Raji (cell line): ENCODE data around the gene KIF18B.

Source experiments
- POLR2A ChIP-seq: IDR thresholded peaks from 2 replicates; pipeline ENCODE4 v1.6.1; 2011; ENCODE audit warnings: low read depth, low read length, control low read depth; ENCODE audit not compliant: insufficient read depth

Gene KIF18B

DNA sequence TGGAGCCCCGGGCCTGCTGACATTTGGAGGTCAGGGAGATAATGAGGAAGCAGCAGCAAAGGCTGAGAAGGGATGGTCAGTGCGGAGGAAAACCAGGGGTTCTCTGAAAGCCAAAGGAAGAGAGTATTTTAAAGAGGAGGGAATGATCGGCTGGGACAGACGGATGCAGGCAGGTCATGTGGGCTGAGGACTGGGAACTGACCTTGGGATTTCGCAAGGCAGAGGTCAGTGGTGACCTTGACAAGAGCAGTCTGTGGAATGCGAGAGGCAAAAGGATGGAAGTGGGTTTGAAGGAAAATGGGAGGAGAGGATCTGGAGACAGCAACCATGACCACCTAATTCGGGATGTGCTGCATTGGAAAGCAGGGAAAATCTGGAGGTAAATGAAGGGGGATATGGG is 58.6 kb downstream of the KIF18B start:
- no peak for TF ChIP-seq POLR2A

DNA sequence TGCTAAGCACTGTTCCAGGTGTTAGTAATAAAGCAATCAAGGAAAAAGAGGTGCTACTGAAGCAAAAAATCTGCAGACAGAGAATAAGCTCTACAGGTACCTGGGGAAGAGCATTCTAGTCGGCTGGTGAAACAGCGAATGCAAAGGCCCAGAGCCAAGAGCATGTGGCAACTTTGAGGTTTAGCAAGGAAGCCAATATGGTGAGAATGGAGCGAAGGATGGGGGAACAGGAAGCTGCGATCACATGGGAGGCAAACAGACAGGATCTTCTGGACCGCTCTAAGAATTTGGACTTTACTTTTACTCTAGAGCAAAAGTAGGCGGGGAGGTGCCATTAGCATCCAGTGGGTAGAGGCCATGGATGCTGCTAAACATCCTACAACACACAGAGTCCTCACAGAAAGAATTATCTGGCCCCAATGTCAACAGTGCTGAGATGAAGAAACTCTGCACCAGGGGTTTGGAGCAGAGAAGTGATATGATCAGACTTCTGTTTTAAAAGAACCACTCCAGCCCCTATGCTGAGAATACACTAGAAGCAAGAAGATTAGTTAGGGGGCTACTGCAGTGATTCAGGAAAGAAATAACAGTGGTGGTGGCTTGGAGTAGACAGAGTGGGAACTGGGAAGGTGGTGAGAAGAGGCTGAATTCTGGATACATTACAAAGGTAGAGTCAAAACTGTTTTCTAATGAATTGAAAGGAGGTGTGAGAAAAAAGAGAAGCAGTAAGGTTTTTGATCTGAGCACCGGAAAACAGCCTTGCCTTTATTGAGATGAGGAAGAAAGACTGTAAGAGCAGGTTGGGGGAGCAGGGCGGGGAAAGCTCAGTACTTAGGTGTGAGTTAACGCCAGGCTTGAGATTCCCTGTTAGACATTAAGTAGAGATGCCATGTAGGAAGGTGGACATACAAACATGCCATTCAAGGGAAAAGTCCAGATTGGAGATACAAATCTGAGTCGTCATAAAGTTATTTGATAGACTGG is 59.3 kb downstream of the KIF18B start:
- TF ChIP-seq POLR2A = no peak

DNA sequence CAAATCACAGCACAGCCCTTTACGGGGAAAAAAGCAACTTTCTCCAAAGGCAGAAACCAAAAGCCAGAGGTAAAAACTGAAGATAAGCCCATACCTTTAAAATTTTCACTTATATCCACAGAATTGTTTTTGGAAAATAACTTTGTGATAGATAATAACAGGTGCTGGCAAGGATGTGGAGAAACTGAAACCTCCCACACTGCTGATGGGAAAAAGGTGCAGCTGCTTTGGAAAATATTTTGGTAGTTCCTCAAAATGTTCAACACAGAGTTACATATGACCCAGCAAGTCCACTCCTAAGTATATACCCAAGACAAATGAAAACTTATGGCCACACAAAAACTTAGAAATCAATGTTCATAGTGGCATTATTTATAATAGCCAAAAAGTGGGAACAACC is 60.6 kb downstream of the KIF18B start:
- TF ChIP-seq POLR2A = no peak

DNA sequence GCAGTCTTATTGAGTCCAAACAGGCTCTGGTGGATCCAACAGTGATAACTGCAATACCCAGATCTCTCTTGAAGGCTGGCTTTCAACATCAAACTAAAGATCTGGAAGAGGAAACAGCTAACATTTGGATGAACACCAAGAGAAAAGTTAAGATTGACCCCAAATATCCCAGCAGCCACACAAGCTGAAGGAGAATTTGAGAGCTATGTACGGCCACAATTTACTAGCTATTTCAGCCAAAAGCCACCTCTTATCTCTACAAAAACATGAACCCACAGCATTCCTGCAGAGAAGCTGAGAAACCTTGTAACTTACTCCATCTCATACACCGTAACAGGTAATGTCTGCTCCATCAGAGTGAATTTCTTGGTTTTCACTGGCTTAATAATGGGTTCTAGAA is 62.6 kb downstream of the KIF18B start:
- TF ChIP-seq POLR2A = no peak

DNA sequence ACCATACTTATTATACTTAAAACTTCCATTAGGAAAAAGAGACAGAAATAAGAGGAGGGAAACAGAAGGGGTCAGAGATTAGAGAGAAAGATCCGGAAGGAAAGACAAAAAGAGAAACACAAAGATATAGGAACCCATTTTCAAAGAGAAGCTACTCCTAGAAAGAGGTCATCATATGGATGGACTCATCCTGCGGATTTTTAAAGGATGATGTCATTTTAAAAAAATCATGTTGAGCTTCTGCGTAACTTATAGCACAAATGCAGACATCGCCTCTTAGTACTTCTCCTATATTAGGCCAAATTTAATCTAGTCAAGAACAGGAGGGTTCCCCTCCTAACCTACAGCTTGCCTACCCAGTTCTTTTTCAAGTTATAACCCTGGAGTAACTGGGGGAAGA is 66.4 kb downstream of the KIF18B start:
- TF ChIP-seq POLR2A = no peak

DNA sequence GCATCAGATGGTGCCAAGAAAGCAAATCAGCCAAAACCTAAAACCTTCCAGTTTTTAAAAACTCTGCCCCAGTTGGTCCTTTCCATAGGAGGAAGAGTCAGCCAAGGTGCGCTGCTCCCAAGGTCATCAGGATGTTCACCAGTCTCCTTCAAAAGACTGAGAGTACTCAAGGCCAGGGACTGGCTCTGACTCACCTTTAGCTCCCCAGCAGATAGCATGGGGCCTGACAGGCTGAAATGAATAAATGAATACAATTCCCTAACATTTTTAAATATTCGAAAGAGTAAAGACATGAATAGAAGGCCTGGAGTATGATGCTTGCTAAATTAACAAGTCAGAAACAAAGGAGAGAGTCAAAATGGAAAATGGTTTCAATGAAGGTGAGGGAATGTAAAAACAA is 67.5 kb downstream of the KIF18B start:
- no peak for TF ChIP-seq POLR2A

DNA sequence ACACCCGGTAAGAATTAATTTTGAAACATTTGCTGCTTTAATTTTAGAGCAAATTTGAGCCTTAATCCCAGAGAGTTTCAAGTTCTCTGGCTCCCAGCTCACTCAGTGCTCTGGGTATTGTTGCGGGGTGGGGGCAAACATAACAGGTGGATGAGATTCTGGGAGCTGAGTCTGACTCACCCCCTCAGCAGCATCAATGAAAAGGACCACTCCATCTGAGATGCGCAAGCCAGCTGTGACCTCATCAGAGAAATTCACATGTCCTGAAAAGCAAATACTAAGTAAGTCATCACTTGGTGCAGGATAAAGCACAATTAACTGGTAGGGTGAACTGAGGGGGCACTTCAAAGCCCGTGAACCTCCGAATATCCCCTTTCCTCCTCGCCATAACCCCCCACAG is 68.2 kb downstream of the KIF18B start:
- TF ChIP-seq POLR2A = no peak

DNA sequence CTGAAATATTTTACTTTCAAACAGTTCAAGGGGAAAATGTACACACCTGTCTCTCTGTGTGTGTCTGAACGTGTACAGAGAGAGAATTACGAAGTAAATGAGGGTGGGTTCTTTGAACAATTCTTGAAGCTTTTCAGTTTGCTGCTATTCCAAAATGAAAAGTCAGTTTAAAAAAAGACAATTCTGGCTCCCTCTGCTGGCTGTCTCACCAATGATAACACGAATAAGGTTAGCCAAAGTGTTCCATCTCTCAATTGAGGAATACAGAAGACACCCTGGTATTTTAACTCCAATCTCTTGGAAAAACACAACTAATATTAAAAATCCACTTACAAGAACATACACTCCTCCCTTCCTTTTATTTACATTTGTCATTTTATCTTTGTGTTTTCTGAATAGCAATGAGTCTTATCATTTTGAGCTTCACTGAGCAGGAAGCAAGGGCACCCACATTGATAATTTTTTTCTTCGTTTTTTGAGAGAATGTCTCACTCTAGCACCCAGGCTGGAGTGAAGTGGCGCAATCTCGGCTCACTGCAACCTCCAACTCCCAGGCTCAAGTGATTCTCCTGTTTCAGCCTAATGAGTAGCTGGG is 68.8 kb downstream of the KIF18B start:
- TF ChIP-seq POLR2A = no peak

DNA sequence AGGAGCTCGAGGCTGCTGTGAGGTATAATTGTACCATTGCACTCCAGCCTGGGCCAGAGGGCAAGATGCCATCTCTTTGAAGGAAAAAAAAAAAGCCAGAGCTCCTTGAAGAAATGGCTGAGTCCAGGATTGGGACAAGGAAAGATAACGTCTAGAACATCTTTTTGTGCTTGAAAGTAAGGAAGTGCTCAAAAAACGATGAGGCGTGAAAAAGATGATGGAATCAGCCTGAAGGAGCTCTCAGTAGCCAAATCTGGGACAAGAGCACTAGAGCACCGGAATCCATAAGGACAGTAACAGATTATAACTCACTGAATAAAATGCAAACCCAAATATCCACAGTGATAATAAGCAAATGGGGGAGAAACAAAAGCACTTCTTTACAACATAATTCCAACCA is 70.5 kb downstream of the KIF18B start:
- TF ChIP-seq POLR2A = no peak

DNA sequence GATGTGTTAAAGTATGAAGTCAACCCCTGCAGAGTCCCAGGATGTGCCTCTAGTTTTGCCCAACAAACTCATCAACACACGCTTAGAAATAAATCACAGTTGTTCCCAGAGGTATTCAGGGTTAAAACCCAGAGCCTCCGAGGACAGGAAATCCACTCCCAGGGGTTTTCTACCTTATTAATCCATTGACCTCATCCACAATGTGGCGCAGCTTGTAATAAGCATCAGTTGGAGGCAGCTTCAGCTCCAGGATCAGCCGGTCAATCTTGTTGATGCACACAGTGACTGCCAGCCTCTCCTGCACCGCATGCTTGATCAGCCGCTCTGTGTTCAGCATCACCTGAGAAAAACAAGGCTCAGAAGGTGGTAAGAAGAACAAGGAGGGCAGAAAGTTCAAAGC is 71.8 kb downstream of the KIF18B start:
- no peak for TF ChIP-seq POLR2A
